ENCODE data around the gene EHMT1.

The EHMT1 gene

DNA sequence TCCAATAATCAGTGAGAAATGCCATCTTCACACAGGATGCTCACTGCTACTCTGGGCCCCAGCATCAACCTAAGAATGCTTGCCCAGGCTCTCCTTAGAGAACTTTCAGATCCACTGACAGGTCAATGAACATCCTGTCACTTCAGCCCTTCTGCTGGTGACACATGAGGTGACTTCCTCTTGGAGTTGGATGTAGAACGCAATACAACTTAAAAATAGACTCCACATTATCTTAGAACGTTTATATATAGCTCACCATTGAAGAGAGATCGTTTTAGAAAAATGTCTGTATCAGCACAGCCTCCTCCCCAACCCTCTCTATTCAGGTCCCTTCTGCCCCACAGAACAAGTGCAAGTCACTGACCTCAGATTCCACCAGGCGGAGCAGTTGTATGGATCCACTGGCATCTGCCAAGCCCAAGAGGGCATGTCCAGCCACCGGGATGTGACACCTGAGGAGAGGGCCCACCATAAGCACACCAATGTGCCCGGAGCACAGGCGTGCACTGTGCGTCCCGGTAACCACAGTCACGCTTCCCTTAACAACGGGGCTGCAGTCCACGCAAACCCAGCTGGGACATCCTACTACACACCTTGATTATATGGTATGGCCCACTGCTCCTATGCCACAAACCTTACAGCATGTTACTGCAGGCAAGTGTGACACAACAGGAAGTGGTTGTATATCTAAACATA lies 42.9 kb upstream of the EHMT1 start:
- H3K27ac Mint-ChIP-seq: peak overlapping the region; percentile 25
- H3K4me3 Mint-ChIP-seq: peak overlapping the region; percentile 64
- H3K36me3 Mint-ChIP-seq (ENCODE audit: low read depth): peaks cover 40% of the 10 kb centered on the region
- DNase-seq: no peak
- H3K4me1 Mint-ChIP-seq: peaks cover 24% of the 10 kb centered on the region
- no peaks in the 10 kb centered on the region for H3K27me3 Mint-ChIP-seq (ENCODE audit: low read depth, poor library complexity)
- TF ChIP-seq, protein P1, sequence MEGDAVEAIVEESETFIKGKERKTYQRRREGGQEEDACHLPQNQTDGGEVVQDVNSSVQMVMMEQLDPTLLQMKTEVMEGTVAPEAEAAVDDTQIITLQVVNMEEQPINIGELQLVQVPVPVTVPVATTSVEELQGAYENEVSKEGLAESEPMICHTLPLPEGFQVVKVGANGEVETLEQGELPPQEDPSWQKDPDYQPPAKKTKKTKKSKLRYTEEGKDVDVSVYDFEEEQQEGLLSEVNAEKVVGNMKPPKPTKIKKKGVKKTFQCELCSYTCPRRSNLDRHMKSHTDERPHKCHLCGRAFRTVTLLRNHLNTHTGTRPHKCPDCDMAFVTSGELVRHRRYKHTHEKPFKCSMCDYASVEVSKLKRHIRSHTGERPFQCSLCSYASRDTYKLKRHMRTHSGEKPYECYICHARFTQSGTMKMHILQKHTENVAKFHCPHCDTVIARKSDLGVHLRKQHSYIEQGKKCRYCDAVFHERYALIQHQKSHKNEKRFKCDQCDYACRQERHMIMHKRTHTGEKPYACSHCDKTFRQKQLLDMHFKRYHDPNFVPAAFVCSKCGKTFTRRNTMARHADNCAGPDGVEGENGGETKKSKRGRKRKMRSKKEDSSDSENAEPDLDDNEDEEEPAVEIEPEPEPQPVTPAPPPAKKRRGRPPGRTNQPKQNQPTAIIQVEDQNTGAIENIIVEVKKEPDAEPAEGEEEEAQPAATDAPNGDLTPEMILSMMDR (IDR thresholded peaks at IDR 0.05): no peak
- no peaks in the 10 kb centered on the region for H3K9me3 Mint-ChIP-seq

DNA sequence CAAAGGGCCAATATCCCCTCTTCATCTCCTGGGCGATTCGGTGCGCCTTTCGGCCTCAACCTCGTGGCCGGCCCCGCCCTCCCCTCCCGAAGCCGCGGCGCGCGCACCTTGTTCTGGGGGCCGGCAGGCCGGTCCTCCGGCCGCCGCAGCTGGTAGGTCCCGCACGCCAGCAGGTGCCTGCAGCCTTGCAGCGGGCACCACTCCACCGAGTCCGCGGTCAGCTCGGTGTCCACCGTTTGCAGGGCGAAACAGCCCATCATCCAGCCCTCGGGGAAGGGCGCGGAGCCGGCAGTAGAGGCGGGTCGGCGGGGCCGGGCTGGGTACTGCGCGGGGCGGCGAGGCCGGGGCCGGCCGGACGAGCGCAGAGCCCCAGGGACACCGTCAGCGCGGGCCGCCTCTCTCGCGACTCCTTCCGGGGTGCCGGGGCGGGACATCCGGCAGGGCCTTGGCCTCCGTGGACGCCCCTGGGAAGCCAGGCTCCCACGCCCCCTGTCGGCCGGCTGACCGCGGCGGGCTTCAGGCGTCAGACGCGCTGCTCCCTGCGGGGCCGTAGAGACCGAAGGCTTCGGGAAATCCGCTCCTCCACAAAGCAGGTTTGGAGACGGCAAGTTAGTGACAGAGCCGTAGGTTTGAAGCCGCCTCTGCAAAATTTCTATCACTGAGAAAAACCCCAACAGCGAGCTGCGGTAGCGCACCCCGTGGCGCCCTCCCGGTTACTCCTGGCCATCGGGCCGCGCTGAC lies 40.1 kb upstream of the EHMT1 start, which contains the start of gene DPH7:
DPH7 (minus strand) TSS at position 408 of the 741 bp plus-strand sequence; CDS start at position 260, 148 bp downstream.
- DNase-seq: peak; percentile 98
- no peaks in the 10 kb centered on the region for H3K9me3 Mint-ChIP-seq
- H3K36me3 Mint-ChIP-seq (ENCODE audit: low read depth): peaks cover 46% of the 10 kb centered on the region
- H3K27ac Mint-ChIP-seq: peak within 1 kb of the TSS; percentile 78
- TF ChIP-seq, protein P1 (IDR thresholded peaks at IDR 0.05): peak; percentile 82
- H3K4me3 Mint-ChIP-seq: peak within 1 kb of the TSS; percentile 89
- H3K4me1 Mint-ChIP-seq: peaks cover 24% of the 10 kb centered on the region
- no peaks in the 10 kb centered on the region for H3K27me3 Mint-ChIP-seq (ENCODE audit: low read depth, poor library complexity)

DNA sequence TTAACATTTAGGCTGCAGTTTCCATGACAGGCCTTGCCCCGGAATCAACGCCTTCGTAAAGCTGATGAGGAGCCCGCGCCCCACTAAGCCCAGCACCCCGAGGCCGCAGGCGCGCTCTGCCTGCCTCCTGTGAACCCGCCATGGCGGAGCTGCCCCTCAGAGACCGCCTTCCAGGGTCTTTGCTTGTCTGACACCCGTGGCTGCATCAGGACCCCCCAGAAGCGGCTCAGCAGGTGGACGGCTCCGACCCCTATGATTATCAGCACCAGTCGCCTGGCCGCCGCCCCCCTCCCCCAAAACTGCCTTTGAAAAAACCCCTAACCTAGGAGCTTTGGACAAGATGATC lies 39.6 kb upstream of the EHMT1 start:
- Mint-ChIP-seq H3K9me3 (no peaks in the 10 kb centered on the region), H3K36me3 (ENCODE audit: low read depth) (peaks cover 42% of the 10 kb centered on the region), H3K27me3 (ENCODE audit: low read depth, poor library complexity) (no peaks in the 10 kb centered on the region), H3K27ac (no peak overlapping the region), H3K4me1 (peaks cover 24% of the 10 kb centered on the region), H3K4me3 (peak overlapping the region; percentile 89)
- no peak for DNase-seq
- TF ChIP-seq, protein P1 (IDR thresholded peaks at IDR 0.05): no peak

DNA sequence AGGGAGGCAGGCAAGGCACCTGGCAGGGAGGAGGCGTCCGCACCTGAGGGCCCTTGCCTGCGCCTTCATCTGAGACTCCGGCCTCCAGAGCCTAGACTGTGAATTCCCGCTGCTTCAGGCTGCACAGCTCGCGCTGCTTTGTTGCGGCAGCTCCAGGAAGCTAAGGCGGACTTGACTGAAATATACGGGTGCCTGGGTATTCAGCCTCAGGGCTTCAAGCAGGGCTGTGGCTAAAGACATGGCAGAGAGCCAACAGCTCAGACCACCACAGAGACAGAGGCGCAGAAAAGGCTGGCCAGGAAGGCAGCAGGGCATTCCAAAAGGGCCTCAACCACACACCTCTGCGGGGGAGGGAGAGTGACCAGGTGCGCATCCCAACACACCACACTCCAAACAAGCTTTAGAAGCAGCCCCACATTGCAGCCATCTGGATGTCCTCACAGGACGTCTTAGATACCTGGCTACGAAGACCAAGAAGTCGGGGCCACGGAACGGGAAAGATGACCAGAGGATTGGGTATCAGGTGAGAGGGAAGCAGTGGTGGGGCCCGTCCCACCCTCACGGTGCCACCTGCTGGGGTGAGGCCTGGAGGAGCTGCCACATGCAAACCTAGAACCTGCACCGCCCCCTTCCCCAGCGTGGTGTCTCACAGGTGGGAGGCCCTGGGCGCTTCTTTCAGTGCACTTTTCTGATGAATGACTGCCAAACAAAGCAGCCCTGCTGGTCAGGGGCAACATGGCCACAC lies 38.4 kb upstream of the EHMT1 start:
- H3K9me3 Mint-ChIP-seq: no peaks in the 10 kb centered on the region
- peaks cover 30% of the 10 kb centered on the region for H3K36me3 Mint-ChIP-seq (ENCODE audit: low read depth)
- DNase-seq: no peak
- TF ChIP-seq, protein P1 (IDR thresholded peaks at IDR 0.05): no peak
- H3K27me3 Mint-ChIP-seq (ENCODE audit: low read depth, poor library complexity): no peaks in the 10 kb centered on the region
- no peak overlapping the region for H3K27ac Mint-ChIP-seq
- H3K4me3 Mint-ChIP-seq: no peak overlapping the region
- peaks cover 24% of the 10 kb centered on the region for H3K4me1 Mint-ChIP-seq

DNA sequence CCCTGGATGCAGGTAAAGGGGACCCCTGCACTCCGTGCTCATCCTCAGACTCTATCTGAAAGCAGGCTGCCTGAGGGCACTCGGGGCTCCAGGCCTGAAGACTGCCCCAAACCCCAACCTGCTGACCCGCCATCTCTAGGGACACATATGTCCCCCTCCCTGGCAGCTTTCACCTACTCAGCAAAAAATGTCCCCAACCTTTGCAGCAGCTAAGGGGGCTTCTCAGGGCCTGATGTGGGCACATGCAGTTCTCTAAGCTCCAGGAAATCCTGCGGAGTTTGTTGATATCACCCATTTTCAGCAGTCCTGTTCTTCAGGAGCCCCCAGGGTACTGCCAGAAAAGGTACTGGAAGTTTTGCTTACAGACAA lies 37.9 kb upstream of the EHMT1 start:
- peaks cover 19% of the 10 kb centered on the region for H3K4me1 Mint-ChIP-seq
- TF ChIP-seq, protein P1 (IDR thresholded peaks at IDR 0.05): no peak

More for the DNA sequence above, 37.9 kb upstream of the EHMT1 start:
- H3K27me3 Mint-ChIP-seq (ENCODE audit: low read depth, poor library complexity): no peaks in the 10 kb centered on the region
- no peak for DNase-seq
- H3K27ac Mint-ChIP-seq: no peak overlapping the region
- peaks cover 28% of the 10 kb centered on the region for H3K36me3 Mint-ChIP-seq (ENCODE audit: low read depth)
- H3K4me3 Mint-ChIP-seq: no peak overlapping the region
- no peaks in the 10 kb centered on the region for H3K9me3 Mint-ChIP-seq

All from nephron progenitor cell (in vitro differentiated cells).